Loucy (cell line): ENCODE data around the gene MEF2A.

Experiments
- H2AFZ ChIP-seq: fragments of 200-600 bp; sonication (generic); 2 replicates; pipeline ENCODE4 v1.6.0; 2016; ENCODE audit warnings: antibody characterized with exemption, mild to moderate bottlenecking, low read length, moderate library complexity
- H3F3A ChIP-seq: fragments of 200-600 bp; 2 replicates; pipeline ENCODE4 v1.6.0; 2016; ENCODE audit warnings: antibody characterized with exemption, low read depth, mild to moderate bottlenecking
- H3K27me3 ChIP-seq: fragments of 200-600 bp; sonication (generic); 2 replicates; pipeline ENCODE4 v1.6.1; 2014; ENCODE audit warnings: low read length, mild to moderate bottlenecking; ENCODE audit not compliant: insufficient read depth, poor library complexity, severe bottlenecking
- H3K36me3 ChIP-seq: fragments of 200-600 bp; sonication (generic); 2 replicates; pipeline ENCODE4 v1.6.1; 2016; ENCODE audit warnings: low read length; ENCODE audit not compliant: insufficient read depth
- H3K4me1 ChIP-seq: fragments of 200-600 bp; sonication (generic); 2 replicates; pipeline ENCODE4 v1.5.1; 2014; ENCODE audit warnings: low read length, mild to moderate bottlenecking; ENCODE audit not compliant: insufficient read depth, poor library complexity, severe bottlenecking
- H3K4me2 ChIP-seq: fragments of 200-600 bp; sonication (generic); 2 replicates; pipeline ENCODE4 v1.6.0; 2014; ENCODE audit warnings: antibody characterized with exemption, low read length, low read depth, mild to moderate bottlenecking; ENCODE audit not compliant: poor library complexity, severe bottlenecking
- H3K4me3 ChIP-seq: fragments of 200-600 bp; sonication (generic); 2 replicates; pipeline ENCODE4 v1.5.1; 2014; ENCODE audit warnings: low read length, mild to moderate bottlenecking, mixed read lengths; ENCODE audit not compliant: poor library complexity, severe bottlenecking
- H3K79me2 ChIP-seq: fragments of 200-600 bp; sonication (generic); 2 replicates; pipeline ENCODE4 v1.6.1; 2014; ENCODE audit warnings: low read length; ENCODE audit not compliant: insufficient read depth
- H3K9ac ChIP-seq: fragments of 200-600 bp; sonication (generic); 2 replicates; pipeline ENCODE4 v1.6.0; 2014; ENCODE audit warnings: mild to moderate bottlenecking, low read depth, low read length, moderate library complexity; ENCODE audit not compliant: poor library complexity, severe bottlenecking
- H3K9me2 ChIP-seq: fragments of 200-600 bp; sonication (generic); replicated peaks from 2 replicates; pipeline ENCODE4 v1.6.1; 2016; ENCODE audit warnings: low read depth, low read length, mixed read lengths
- H3K9me3 ChIP-seq: fragments of 200-600 bp; sonication (generic); 2 replicates; pipeline ENCODE4 v1.6.1; 2014; ENCODE audit warnings: mild to moderate bottlenecking, antibody characterized with exemption, low read length, low read depth; ENCODE audit not compliant: insufficient read depth
- H4K20me1 ChIP-seq: fragments of 200-600 bp; sonication (generic); 2 replicates; pipeline ENCODE4 v1.6.0; 2014; ENCODE audit warnings: antibody characterized with exemption, low read length, mild to moderate bottlenecking; ENCODE audit not compliant: insufficient read depth, poor library complexity, severe bottlenecking
- EZH2phosphoT487 ChIP-seq: fragments of 200-600 bp; IDR thresholded peaks from 2 replicates; pipeline ENCODE4 v1.6.1; 2018; ENCODE audit warnings: antibody characterized with exemption, mild to moderate bottlenecking, moderate library complexity, borderline replicate concordance
- TF ChIP-seq, protein P1 (sequence below): fragments of 200-600 bp; sonication (generic); conservative IDR thresholded peaks from 2 replicates; pipeline ENCODE4 v1.5.1; 2014; ENCODE audit warnings: mild to moderate bottlenecking, antibody characterized with exemption, low read length

The MEF2A gene

DNA sequence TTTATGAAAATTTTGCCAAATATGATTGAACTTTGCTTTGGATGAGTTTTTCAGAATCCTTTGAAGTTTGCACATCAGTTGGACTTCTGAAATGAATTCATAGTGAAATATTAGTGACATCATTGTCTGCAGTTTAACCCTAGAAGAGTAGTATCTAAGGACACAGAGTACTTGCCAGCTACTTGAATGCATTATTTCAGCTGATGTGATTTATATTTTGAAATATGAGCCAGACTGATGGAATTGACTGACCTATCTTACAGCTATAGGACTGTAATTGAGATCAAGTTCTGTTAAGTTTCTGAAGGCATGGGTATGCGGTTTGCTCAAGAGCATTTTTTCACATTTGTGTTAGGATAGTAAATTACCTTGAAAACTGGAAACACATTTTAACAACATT is 116.2 kb downstream of the MEF2A start:
- peaks cover 16% of the 10 kb centered on the region; the same call in 1 of the 2 replicates for H3F3A ChIP-seq
- H4K20me1 ChIP-seq = no peaks in the 10 kb centered on the region
- peaks cover 42% of the 10 kb centered on the region for H3K36me3 ChIP-seq
- no peak overlapping the region for H2AFZ ChIP-seq
- peak overlapping the region; percentile 58 for H3K4me2 ChIP-seq
- no peaks in the 10 kb centered on the region for H3K27me3 ChIP-seq
- TF ChIP-seq, protein P1, sequence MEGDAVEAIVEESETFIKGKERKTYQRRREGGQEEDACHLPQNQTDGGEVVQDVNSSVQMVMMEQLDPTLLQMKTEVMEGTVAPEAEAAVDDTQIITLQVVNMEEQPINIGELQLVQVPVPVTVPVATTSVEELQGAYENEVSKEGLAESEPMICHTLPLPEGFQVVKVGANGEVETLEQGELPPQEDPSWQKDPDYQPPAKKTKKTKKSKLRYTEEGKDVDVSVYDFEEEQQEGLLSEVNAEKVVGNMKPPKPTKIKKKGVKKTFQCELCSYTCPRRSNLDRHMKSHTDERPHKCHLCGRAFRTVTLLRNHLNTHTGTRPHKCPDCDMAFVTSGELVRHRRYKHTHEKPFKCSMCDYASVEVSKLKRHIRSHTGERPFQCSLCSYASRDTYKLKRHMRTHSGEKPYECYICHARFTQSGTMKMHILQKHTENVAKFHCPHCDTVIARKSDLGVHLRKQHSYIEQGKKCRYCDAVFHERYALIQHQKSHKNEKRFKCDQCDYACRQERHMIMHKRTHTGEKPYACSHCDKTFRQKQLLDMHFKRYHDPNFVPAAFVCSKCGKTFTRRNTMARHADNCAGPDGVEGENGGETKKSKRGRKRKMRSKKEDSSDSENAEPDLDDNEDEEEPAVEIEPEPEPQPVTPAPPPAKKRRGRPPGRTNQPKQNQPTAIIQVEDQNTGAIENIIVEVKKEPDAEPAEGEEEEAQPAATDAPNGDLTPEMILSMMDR = no peak
- TF ChIP-seq EZH2phosphoT487 = no peak
- H3K79me2 ChIP-seq = peaks cover 8% of the 10 kb centered on the region
- no peaks in the 10 kb centered on the region for H3K9me2 ChIP-seq
- H3K4me3 ChIP-seq = no peak overlapping the region
- H3K4me1 ChIP-seq = peaks cover 21% of the 10 kb centered on the region
- H3K9me3 ChIP-seq = peaks cover 21% of the 10 kb centered on the region
- no peak overlapping the region for H3K9ac ChIP-seq

- H3K4me1 ChIP-seq = peaks cover 21% of the 10 kb centered on the region
- no peaks in the 10 kb centered on the region for H3K27me3 ChIP-seq
- no peaks in the 10 kb centered on the region for H4K20me1 ChIP-seq
- H3K4me3 ChIP-seq = peak overlapping the region; percentile 29
- no peak for TF ChIP-seq EZH2phosphoT487
- TF ChIP-seq, protein P1 = no peak
- H3K79me2 ChIP-seq = peaks cover 8% of the 10 kb centered on the region
- no peaks in the 10 kb centered on the region for H3K9me2 ChIP-seq
- peaks cover 16% of the 10 kb centered on the region; the same call in 1 of the 2 replicates for H3F3A ChIP-seq
- peaks cover 21% of the 10 kb centered on the region for H3K9me3 ChIP-seq
- no peak overlapping the region for H2AFZ ChIP-seq
- peak overlapping the region; percentile 58 for H3K4me2 ChIP-seq
- peaks cover 43% of the 10 kb centered on the region for H3K36me3 ChIP-seq
- peak overlapping the region; percentile 10 for H3K9ac ChIP-seq
Observed at GRCh38 chr15:99682455-99682854, 116.7 kb downstream of the MEF2A start.

GRCh38 chr15:99683000-99683670 is 117.4 kb downstream of the MEF2A start:
- Histone ChIP-seq H3K9me3 (peaks cover 21% of the 10 kb centered on the region), H3K9ac (no peak overlapping the region), H3K4me2 (peak overlapping the region; percentile 58), H3K9me2 (no peaks in the 10 kb centered on the region), H3F3A (peaks cover 16% of the 10 kb centered on the region; the same call in 1 of the 2 replicates), H4K20me1 (no peaks in the 10 kb centered on the region), H3K4me1 (peaks cover 21% of the 10 kb centered on the region), H3K27me3 (no peaks in the 10 kb centered on the region), H2AFZ (no peak overlapping the region), H3K36me3 (peaks cover 44% of the 10 kb centered on the region), H3K4me3 (peak overlapping the region; percentile 29), H3K79me2 (peaks cover 8% of the 10 kb centered on the region)
- no peak for TF ChIP-seq EZH2phosphoT487
- TF ChIP-seq, protein P1 = no peak
